C4-2B (cell line): ENCODE measurements around the gene BTBD8.
"Not testable (repeated sequence)": the region's sequence is repeated elsewhere in the genome, so short reads cannot be mapped to it uniquely, and the experiment has no call there.

ENCODE experiments used
- H3K27ac ChIP-seq: fragments of 450-650 bp; 2 replicates; pipeline ENCODE4 v1.5.1; 2017
- ZFX ChIP-seq: fragments of 450-650 bp; IDR thresholded peaks from 2 replicates; pipeline ENCODE4 v1.6.1; 2017
- TF ChIP-seq, protein P1 (sequence below): fragments of 450-650 bp; conservative IDR thresholded peaks from 2 replicates; pipeline ENCODE4 v1.5.1; 2017; ENCODE audit warnings: mild to moderate bottlenecking

Gene BTBD8

DNA sequence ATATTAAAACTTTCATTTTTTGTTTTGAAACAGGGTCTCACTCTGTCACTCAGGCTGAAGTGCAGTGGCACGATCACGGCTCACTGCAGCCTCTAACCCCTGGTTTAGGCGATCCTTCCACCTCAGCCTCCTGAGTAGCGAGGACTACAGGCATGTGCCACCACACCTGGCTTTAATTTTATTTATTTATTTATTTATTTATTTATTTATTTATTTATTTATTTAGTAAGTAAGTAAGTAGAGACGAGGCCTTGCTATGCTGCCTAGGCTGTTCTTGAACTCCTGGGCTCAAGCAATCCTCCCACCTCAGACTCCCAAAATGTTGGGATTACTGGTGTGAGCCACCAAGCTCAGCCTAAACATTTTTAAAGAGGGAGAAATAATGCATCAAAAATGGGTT is 3.8 kb upstream of the BTBD8 start:
- TF ChIP-seq, protein P1, sequence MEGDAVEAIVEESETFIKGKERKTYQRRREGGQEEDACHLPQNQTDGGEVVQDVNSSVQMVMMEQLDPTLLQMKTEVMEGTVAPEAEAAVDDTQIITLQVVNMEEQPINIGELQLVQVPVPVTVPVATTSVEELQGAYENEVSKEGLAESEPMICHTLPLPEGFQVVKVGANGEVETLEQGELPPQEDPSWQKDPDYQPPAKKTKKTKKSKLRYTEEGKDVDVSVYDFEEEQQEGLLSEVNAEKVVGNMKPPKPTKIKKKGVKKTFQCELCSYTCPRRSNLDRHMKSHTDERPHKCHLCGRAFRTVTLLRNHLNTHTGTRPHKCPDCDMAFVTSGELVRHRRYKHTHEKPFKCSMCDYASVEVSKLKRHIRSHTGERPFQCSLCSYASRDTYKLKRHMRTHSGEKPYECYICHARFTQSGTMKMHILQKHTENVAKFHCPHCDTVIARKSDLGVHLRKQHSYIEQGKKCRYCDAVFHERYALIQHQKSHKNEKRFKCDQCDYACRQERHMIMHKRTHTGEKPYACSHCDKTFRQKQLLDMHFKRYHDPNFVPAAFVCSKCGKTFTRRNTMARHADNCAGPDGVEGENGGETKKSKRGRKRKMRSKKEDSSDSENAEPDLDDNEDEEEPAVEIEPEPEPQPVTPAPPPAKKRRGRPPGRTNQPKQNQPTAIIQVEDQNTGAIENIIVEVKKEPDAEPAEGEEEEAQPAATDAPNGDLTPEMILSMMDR: no peak
- TF ChIP-seq ZFX: no peak

DNA sequence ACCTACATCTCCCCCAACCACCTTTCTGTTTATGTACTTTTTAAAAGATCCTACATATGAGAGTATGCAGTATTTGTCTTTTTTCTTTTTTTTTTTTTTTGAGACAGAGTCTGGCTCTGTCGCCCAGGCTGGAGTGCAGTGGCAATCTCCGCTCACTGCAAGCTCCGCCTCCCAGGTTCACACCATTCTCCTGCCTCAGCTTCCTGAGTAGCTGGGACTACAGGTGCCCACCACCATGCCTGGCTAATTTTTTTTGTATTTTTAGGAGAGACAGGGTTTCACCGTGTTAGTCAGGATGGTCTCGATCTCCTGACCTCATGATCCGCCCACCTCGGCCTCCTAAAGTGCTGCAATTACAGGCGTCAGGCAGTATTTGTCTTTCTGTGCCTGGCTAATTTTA is 2.1 kb upstream of the BTBD8 start:
- H3K27ac ChIP-seq: not testable (repeated sequence)

More for the DNA sequence above, 3.8 kb upstream of the BTBD8 start:
- H3K27ac ChIP-seq: no peak overlapping the region

DNA sequence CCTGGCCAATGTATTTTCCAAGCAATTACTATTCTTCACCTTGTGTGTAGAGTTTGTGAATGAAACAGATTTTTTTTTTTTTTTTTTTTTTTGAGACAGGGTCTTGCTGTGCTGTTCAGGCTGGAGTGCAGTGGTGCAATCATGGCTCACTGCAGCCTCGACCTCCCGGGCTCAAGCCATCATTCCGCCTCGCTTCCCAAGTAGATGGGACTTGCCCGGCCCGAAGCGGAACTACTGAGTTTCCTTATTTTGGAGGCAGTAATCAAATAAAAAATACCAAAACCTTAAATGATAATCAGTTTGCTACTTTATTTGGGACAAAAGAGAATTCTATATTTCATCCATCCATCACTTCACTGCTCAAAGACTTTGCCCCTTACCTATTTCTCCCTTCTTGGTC is 704 bp upstream of the BTBD8 start:
- no peak for TF ChIP-seq ZFX
- TF ChIP-seq, protein P1: no peak
- H3K27ac ChIP-seq: peak overlapping the region; percentile 88

DNA sequence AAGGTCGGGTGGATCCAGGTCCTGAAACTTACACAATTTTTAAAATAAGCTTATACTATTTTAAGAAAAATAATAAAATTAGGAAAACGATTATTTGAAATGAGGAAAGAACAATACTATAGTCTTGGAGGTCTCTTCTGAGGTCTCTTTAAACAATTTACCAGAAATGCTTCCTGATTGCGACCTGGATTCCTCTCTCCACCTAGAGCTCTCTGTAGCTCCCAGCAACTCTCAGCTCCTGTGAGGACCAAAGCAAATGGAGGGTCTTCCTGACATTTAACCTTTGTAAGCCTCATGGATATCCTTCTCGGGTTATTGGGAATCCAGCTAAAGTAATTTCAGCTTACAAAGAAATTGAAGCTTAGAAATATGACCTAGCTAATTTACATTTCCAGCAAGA is 886 bp downstream of the BTBD8 start:
- no peak for TF ChIP-seq ZFX
- TF ChIP-seq, protein P1: no peak
- peak overlapping the region; percentile 88 for H3K27ac ChIP-seq

DNA sequence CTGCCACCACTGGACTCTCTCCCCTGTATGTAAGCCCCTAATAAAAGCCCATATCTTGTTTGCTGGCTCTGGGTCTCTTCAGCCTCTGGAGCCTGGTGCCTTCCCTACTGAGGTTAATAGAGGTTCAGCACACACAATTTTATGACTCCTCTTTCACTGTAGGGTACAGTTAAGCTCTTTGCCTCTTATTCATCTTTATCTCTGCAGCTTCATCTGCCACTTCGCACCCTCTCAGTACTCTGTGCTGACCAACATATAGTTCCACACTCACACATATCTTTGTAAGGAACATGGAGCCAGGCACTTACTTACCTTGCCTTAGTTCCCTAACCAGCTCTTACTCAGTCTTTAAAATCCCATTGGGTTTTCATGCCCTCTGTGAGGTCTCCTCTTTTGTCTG is 4.5 kb downstream of the BTBD8 start:
- TF ChIP-seq ZFX: no peak
- TF ChIP-seq, protein P1: no peak
- no peak overlapping the region for H3K27ac ChIP-seq

DNA sequence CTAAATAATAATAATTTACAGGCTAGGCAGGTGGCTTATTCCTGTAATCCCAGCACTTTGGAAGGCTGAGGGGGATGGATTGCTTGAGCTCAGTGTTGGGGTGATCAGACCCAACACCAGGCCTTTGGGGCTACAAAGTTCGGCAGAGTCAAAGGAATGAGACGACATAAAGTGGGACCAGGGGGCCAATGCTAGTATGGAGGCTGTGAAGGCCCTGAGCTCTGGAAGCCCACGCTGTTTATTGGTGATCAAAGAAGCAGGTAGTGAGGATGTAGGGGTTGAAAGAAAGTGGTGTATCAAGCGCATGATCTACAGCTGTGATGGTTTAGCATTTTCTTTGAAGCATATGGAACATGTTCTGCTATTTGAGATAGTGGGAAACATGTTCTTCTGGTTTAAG is 5.6 kb downstream of the BTBD8 start:
- no peak for TF ChIP-seq ZFX

DNA sequence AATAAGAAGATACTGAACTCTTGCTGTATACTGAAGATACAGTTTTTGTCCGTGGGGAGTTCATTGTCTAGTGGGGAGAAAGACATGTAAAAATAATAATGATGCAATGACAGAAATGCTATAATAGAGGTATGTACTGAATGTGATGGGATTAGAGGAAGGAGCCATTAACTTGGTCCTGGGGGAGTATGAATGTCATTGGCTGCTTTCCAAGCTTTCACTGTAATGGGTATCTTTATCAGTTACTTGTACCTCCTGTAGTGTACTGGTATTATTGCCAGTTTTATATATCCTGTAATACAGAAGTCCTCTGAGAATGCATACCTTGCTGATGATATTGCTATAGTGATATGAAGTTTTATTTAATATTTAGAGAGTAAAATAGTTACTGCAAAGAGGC is 7.4 kb downstream of the BTBD8 start:
- TF ChIP-seq, protein P1: no peak
- no peak overlapping the region for H3K27ac ChIP-seq

More for the DNA sequence above, 5.6 kb downstream of the BTBD8 start:
- no peak overlapping the region for H3K27ac ChIP-seq

DNA sequence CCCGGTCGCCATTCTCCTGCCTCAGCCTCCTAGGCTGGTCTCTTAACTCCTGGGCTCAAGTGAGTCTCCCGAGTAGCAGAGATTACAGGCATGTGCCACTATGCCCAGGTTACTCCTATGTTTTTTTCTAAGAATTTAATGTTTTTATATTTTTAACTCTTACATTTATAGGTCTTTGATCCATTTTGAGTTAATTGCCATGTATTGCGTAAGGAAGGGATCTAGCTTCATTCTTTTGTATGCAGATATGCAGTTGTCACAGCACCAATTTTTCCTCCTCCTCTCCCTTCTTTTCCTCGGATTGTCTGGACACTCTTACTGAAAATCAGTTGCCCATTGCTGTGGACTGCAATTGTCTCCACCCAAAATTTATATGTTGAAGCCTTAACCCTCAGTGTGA is 11.5 kb downstream of the BTBD8 start:
- TF ChIP-seq, protein P1: no peak
- no peak for TF ChIP-seq ZFX

DNA sequence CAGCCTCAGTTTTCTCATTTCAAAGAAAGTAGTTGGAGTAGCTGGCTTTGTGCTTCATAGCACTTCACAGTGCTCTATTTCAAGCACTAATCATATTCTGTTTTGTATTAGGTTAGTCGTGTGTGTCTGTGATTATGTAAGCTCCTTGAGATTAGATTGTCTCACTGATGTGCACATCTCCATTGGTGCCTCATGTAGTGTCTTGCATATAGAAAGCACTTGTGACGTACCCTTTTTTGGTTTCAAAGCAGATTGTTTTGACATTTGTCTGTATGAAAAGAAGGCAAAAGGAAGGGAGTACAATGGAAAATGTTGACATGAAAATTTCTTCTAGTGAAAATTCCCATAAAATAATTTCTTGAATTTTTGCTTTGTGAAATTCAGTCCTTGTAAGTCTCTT is 13.9 kb downstream of the BTBD8 start:
- no peak overlapping the region for H3K27ac ChIP-seq
- TF ChIP-seq, protein P1: no peak
- no peak for TF ChIP-seq ZFX

More for the DNA sequence above, 11.5 kb downstream of the BTBD8 start:
- no peak overlapping the region for H3K27ac ChIP-seq
